Activated CD8-positive, alpha-beta memory T cell treated with anti-CD3 and anti-CD28 coated beads for 24 hours (primary cell): ENCODE results near the gene NUDT14.

Experiments
- DNase-seq: peaks from one replicate; pipeline ENCODE4 v3.0.0-alpha.2; 2020

NUDT14 gene

DNA sequence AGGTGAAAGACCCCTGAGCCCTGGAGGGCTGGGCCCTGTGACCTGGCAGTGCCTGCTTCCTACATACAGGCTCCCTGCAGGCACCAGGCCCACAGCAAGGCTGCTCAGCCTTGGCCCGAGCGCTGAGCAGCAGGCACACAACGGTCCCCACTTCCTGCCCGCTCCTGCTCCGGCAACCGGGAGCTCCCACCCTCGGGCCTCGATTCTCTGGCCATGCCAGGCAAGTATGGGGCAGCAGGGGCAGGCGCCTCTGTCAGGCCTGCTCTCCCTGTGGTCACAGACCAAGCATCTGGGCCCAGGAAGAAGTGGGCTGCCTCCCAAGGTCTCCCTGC, 30.6 kb upstream of the NUDT14 start:
- DNase-seq, result no peak

DNA sequence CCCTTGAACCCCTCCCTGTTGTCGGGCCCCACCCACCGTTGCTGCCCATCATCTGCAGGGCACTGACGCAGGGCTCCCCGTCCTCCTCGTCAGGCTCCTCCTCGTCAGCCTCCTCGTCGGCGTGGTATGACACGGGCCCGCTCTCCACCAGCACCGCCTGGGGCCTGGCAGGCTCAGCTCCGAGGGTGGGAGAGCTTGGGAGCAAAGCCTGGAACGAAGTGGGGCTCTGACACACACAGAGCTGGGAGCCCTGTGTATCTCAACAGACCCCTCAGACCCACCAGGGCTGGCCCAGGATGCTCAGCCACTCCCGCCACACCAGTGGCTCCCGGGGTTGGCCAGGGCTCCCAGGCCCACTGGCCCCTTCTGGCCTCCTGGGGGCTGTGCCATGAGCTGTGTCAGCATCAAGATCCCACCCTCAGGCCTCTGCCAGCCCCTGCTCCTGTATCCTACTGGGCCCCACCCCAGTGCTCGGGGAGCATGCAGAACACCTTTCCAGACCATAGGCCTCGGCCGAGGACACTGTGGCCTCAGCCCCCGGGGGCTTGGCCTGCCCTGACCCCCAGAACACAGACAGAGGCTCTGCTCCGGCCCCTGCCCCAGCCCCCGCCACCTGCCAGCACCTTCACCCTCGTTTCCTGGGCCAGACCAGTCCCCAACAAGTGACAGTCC, 30.1 kb upstream of the NUDT14 start:
- no peak for DNase-seq

DNA sequence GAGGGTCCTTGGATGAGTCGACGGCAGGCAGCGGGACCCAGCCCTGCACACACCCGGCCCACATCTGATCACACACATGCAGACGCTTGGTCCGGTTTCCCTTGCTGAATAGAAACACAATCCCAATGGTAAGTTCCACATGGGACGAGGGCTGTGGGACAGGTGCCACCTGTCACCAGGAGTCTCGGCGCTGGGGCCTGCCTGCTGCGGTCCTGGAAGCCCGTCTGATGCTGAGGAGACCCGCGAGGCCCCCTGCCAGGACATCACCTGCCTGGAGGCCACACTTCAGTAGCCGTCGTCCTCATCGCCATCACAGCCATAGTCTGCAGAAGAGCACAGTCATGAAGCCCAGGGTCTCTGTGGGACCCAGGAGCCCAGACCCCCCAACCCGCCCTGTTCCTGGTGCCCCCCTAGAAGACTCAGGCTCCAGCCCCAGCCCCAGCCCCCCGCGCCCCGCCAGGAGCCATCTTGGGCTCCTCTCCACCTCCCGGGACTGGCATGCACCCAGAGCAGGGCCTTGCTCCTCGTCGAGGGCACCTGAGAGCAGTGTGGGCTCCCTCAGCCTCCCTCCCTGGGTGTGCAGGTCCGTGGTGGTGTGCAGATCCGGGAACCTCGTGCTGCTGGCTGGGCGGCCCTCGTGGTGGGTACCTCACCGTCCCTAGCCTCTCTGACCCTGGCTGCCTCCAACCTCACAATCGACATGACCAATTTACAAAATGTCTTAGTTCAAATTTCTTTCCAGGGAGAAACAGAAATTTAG, 29.3 kb upstream of the NUDT14 start:
- DNase-seq, result no peak

DNA sequence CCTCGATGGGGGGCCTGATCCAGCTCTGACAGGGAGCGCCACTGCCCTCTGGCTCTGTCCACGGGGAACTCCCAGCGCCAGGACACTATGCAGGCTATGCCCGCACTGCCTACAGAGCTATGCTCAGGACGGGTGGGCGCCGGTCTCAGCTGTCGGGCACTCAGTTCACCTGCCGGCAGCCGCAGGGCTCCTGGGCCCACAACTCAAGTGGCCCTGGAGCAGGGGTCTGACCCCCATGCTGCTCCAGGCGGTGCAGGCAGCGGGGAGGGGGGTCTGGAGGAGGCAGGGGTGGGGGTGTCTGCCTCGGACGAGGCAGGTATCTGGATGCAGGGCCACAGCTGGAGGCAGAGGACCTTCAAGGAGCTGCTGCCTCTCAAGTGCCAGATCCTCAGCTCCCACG, 28.5 kb upstream of the NUDT14 start:
- DNase-seq, result no peak

DNA sequence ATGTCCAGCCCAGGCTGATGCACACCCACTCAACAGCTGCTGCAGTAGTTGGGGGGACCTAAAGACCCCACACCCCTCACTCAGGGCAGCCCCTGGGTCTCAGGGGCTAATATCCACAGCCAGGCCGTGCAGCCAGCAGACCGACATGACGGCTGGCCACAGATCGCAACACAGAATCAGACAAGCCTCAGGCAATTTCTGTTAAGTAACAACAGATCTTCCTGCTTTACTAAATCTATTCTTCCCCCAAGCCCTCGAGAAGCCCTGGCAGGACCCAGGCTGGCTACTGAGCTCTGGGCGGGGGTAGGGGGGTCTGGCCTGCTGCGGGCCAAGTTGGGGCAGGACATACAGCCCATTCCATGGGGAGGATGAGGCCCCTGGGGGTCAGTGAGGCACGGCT, 28.0 kb upstream of the NUDT14 start:
- no peak for DNase-seq

DNA sequence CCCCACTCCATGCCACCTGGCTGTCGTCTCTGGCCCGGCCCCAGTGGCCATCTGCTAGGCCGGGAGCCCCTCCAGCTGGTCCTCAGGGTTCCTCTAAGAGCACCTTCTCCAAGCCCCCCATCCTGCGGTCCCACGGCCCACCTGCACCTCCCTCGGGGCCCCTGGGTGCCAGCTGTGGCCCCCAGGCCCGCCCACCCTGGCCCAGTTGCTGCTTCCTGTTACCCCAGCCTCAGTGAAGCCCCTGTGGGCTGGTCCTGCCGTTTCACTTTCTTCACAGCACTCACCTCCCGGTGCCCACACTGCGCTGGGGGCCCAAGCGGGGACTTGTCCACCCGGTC, 27.6 kb upstream of the NUDT14 start:
- DNase-seq, result no peak

DNA sequence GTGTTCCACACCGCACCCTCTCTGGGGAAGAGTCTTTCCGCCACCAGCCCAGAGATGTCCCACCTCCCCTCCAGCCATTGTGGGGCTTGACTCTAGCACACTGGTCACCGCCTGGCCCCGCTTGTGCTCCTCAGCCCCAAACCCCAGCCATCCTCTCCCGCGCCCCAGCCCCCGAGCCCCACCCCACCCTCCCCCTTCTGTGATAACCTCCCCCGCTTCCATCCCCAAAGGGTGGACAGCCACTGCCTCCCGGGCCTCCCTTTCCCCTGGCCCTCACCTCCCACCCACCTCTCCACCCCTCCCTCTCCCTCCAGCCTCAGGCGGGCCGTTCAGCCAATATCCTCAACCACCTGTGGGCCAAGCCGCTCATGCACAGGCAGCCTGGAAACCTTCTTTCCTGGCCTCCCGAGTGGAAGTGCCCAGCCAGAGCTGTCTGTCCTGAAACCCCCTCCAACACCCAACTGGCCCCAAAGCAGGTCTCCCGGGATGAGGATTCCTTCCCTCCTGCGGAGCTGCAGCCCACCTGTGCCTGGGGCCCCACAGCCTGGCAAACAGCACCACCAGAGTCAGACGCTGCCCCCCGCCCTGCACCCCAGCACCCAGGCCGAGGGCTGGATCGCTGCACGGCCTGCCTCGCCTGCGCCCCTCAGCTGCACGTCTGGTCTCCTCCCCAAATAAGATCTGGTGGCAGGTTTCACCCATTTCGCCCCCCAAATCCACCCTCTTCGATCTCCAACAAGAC, 27.1 kb upstream of the NUDT14 start:
- no peak for DNase-seq

DNA sequence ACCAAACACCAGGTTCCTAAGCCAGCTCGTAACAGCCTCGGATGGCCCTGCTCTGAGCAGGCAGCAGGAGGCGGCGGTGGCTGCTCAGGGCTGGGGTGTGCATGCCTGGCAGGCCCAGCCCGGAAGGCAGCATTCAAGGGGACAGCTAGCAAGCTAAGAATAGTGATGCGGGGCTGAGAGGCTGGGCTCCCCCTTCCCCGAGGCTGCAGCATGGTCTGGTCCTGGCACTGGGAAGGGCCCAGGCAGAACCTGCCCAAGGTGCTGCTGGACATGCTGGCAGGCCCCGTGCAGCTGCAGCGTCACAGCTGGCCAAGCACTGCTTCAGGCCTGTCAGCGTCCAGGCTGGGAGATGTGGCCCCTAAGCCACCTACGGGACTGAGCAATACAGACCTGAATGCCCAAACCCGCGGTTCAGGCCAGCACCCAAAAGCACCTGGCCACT, 26.4 kb upstream of the NUDT14 start:
- no peak for DNase-seq

DNA sequence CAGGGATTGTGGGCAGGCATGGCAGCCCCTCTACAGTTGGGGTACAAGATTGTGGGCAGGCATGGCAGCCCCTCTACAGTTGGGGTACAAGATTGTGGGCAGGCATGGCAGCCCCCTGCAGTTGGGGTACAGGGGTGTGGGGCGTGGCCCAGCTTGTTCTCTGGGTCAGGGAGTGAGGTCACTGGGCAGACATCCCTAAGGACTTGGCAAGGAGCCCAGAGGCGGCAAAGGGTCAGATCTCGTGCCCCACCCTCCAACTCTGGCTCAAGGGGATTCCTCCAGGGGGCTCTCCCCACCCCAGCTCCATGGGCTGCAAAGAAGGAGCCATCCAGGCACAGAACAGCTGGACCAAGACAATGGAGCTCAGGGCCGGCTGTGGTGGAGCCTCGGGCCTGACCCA, 25.8 kb upstream of the NUDT14 start:
- DNase-seq, result no peak

DNA sequence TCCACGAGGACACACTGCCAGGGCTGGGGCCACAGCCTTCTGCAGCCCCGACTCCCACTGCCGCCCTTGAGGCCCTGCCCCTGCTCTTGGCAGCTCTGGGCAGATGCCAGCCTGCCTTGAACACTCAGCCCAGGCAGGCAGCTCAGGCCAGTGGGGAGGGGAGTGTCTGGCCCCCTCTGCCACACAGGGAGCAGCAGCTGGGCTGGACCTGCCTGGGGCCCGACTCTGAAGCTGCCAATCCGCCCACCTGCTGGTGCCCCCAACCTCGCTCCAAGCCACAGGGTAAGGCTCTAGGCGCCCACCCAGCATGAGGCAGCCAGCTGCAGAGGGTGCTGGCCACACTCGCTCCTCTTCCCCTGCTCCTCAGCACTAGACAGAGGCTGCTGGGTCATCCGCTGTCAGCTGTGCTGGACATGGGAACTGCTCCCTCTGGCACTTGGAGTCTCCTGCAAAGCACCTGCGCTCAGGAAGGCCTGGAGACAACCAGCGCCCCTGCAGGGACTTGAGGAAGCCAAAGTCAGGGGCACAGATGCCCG, 24.6 kb upstream of the NUDT14 start:
- no peak for DNase-seq

DNA sequence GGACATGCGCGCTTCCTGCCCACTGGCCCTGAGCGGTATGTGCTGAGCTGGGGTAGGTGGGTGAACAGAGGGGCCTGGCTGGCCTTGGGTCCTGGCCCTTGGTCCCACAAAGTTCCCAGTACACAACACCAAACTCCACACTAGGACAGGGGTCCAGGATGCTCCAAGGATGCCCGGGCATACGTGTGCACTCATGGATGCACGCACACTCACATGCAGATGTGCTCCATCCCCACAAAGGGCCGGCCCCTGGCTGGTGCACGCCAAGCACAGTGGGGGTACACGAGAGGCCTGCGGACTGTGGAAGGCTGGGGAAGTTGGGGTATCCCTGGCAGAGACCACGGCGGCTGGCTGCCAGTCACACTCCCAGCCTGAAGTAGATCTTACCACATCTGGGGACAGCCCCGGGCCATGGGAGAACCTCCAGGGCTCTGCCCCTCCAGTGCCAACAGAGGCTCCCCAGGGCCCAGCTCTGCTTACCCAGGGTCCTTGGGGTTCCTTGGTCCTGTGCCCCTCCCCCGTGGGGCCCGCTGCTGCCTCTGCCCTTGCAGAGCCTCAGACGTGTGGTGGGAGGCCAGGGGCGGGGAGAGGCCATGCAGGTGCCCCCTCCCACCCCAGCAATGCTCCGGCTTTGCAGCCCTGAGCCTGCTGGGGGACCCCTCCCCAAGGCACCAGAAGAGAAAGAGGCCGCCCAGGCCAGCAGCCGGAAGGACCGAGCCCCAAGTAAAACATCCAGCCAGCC, 24.0 kb upstream of the NUDT14 start:
- no peak for DNase-seq

DNA sequence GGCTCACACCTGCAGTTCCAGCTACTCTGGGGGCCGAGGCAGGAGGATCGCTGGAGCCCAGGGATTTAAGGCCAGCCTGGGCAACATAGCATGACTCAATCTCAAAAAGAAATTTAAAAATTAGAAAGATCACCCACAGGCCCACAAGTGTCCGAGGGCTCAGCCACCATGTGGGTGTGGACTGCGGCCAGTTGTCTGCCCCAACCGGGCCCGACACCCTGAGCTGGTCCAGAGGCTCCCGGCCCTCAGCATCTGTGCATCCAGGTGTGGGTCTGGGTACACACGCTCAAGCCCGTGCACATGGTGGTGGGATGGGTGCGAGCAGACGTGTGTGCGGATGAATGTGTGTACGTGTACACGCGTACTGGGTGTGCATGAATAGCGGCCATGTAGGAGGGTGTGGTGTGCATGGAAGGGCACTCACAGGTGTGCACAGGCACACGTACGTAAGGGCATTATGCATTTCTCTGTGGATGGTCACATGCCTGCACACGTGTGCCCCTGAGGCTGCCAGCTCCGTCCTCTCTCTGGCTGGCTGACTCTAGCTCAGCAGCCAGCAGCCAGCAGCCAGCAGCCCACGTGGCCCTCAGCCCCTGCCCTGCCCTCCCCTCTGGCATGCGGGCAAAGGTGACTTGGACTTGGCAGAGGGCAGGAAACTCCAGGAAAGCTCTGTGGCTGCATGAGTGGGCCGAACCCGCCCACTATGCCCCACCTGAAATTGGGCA, 23.3 kb upstream of the NUDT14 start:
- no peak for DNase-seq

DNA sequence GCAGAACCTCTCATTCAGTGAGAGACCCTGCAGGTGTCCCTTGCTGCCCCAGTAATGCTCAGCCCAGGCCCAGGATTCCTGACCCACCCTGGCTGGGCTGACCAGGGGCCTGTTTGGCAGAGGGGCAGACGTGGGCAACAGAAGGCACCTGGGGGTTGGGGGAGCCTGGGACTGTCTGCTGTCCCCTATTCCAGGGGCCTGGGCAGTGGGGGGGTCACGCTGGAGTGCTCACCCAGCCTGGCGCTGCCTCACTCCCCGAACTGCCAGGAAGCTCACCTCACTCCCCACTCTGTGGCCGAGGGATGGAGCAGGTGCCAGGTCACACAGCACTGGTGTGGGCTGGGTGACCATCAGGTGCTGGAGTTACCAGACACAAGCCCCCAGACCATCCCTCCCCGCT, 22.6 kb upstream of the NUDT14 start:
- no peak for DNase-seq

DNA sequence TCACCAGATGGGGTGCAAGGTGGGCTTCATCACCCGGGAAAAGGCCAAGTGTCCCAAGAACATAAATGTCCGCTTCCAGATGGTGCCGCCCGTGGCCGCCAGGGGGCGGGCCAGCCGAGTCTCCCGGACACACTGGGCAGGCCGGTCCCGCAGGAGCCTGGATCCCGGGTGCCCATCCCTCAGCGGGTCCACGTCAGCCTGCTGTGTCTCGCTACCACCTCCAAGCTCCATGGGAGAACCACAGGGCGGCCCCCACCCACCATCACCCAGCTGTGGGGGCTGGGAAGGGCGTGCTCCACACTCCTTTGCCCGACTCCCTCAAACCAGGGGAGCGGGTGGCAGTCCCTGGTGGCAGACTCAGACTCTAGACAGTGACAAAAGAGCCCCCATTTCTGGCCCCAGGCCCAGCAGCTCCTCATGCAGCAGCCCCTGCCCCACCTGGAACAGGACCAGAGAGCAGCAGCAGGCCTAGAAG, 22.0 kb upstream of the NUDT14 start:
- DNase-seq, result peak; percentile 87

DNA sequence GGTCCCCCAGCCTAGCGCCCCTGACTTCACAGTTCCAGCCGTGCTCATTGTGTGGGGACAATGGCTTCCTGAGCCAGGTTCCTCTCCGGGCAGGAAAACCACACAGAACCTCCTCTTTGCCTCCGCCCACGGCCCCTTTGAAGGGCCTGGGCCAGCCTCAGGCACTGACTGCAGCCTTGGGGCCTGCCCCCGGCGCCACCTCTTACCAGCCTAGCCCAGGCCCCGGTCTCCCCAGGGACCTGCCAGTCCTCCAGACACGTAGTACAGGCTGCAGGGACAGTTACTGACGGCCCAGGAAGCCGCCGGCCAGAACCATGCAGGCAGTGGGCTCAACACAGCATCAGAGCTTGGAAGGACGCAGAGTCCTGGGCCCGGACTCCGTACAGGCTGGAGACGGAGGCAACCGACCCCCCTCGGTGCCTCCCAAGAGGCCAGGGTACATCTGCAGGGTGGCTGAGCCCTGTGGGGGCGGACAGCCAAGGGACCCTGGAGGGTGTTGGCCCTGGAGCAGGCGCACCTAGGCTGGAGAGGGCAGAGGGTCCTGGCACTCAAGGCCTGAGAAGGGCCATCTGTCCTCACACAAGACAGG, 20.9 kb upstream of the NUDT14 start:
- no peak for DNase-seq

DNA sequence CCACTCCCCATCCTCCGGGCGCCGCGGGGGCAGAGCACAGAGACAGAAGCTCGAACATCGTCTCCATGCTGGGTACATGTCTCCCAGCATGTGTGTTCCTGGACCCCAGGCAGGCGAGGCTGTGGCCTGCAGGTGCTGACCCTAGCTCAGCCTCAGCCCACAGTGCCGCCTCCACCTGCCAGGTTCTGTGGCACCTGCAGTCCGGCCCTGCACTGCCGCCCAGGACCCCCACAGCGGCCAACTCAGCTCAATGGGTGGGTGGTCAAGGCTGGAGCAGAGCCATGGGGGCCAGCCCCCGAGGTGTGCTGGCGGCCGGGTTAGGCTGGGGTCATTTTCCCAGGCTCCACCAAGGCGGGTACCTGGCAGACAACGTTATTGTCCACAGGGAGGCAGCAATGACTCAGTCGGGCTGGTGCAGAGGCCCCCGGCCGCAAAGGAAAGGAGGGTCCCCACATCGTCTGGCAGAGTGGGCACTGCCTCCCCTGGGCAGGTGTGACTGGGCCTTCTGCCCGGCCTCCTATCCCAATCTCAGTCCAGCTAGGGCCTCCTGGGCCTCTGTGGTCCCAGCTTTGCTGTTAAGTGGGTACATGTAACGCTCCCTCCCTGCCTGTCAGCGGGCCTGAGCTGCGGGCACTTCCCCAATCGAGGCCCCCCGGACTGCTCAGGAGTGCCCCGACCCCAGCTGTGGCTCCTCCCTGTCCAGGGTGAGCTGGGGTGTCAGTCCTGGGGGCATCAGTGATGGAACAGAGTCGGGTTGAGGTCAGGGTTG, 20.2 kb upstream of the NUDT14 start:
- DNase-seq, result no peak

DNA sequence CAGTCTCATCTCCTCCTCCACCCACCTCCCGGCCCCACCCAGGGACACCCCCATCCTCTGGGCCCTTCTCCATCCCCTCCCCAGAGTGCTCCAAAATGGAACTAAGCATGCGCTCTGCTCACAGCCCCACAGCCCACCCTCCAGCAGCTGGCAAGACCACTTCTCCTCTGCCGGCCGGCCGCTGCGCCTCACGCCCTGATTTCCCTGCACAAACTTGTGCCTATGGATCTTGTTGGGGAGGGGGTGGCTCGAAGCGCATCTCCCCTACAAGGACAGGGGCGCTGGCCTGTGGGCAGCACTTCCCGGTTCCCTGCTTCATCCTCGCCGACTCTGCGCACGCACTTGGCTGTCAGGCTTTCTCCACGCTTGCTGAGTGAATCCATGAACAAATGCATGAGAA, 19.5 kb upstream of the NUDT14 start:
- no peak for DNase-seq

DNA sequence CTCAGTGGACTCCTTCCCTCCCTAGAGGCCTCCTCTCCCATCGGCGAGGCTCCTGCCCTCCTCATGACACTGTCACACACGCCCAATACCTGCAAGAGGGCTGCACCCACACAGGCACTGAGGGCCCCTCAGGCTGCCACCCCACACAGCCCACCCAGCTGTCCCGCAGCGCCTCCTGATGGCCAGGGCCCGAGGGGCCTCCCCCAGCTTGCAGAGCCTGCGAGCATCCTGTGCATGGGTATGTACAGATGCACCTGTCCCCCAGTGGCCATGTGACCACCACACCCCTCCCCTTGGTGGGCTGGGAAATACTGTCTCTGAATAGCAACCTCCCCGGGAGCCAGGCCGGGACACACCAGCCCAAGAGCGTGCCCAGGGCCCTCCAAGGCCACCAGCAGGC, 19.0 kb upstream of the NUDT14 start:
- DNase-seq, result no peak

DNA sequence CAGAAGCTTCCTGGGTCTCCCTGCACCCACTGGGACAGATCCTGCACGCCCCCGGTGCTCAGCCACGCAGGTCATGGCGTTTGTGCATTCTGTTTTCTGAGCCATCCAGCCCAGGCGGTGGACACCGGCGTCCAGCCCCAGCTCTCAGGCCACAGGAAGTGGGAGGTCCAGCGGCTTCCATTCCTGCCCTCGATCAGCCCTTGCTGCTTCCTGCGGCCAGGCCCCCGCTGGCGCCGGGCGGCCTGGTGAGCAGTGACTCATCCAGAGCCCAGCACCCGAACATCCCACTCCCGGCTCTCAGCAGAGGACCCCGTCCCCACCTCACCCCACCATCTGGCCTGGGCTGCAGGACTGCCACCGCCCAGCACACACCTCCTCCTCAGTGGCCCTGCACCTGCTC, 18.0 kb upstream of the NUDT14 start:
- DNase-seq, result no peak

DNA sequence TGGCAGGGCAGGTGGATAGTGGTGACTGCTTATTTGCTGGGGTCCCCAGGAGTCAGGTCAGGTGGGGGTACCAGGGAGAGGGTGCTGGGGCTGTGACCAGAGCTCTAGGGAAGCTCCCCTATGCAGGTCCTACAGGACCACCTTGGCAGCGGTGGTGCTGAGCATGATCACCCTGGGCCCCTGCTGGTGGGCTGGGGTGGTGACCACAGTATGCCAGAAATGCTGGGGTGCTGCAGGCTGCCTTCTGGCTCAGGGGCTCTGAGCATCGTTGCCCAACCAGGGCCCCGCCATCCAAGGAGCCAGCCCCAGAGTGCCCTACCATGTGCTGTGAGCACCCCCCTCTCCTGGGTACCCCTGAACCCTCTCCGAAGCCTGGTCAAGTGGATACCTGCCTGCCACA, 17.5 kb upstream of the NUDT14 start:
- no peak for DNase-seq

DNA sequence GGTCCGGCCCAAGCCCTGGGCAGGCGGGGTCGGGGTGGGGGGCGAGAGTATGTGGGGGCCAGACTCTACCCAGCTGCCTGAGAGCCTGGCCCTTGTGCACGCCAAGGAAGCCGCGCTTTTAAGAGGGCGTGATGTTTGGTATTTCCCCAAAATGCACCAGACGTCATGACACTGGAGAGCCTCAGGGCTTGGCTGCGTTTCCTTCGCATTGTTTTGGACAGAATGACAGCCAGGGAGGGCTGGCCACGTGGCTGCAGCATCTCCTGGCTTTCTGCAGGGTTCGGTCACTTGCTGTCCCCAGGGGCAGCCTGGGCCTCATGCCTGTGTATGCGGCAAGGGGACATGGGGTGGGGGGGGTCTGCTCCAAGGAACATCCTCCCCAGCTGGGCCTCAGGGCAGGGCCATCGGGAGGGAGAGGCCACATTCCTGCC, 16.1 kb upstream of the NUDT14 start:
- DNase-seq, result no peak
